Measurements from ENCODE around the gene COMTD1. TPM values are rescaled to one million over a fixed set of nuclear protein-coding genes. Genes with fewer than 3 reads are reported as not detected.
A peak's percentile ranks its signal among the peaks of the same experiment; 100 is the strongest.

Gene COMTD1
- total and polyA plus RNA-seq, 2 of the 8 experiments (the other 6 are each of a cell fraction or from before 2014, with no cell fraction given), result 31.9 to 42.4 TPM

GRCh38 chr10:75210282-75211006, 25.3 kb downstream of the COMTD1 start, which contains the start of gene VDAC2 (continued):
- TF ChIP-seq CTCF (IDR thresholded peaks at IDR 0.05; ENCODE audit: control extremely low read depth in 1 of 3, insufficient read depth in 1 of 3, low read depth in 1 of 3, low read length in 3 of 3), result no peak
- no peak for TF ChIP-seq KDM5A (IDR thresholded peaks at IDR 0.05; ENCODE audit: low read length)
- TF ChIP-seq SIX5 (IDR thresholded peaks at IDR 0.05; ENCODE audit: low read depth, low read length), result no peak
- TF ChIP-seq SP1 (IDR thresholded peaks at IDR 0.05; ENCODE audit: low read depth, low read length), result peak; percentile 45; the same call in 1 of the 2 replicates
- TF ChIP-seq EP300 (IDR thresholded peaks at IDR 0.05; ENCODE audit: borderline replicate concordance in 1 of 2, low read depth in 2 of 2, low read length in 2 of 2), result no peak
- TF ChIP-seq BACH1 (IDR thresholded peaks at IDR 0.05; ENCODE audit: low read length), result peak; percentile 78
- peak; percentile 78 for TF ChIP-seq PHF8 (conservative IDR thresholded peaks at IDR 0.05; ENCODE audit: low read depth, low read length)
- no peak for TF ChIP-seq CBX5 (IDR thresholded peaks at IDR 0.05; ENCODE audit: low read depth, low read length)
- no peak for TF ChIP-seq ZNF274 (IDR thresholded peaks at IDR 0.05; ENCODE audit: borderline replicate concordance, extremely low read depth, low read length)
- peak; percentile 39; the same call in 1 of the 2 replicates for TF ChIP-seq RBBP5 (IDR thresholded peaks at IDR 0.05; ENCODE audit: borderline replicate concordance, low read depth, low read length)
- no peak for TF ChIP-seq JUND (IDR thresholded peaks at IDR 0.05; ENCODE audit: low read length)
- TF ChIP-seq RXRA (IDR thresholded peaks at IDR 0.05; ENCODE audit: insufficient read depth, low read depth, low read length), result no peak
- TF ChIP-seq MAX (IDR thresholded peaks at IDR 0.05), result peak; percentile 83
- TF ChIP-seq FOSL1 (IDR thresholded peaks at IDR 0.05; ENCODE audit: insufficient read depth, low read depth, low read length), result no peak
- no peak for TF ChIP-seq ATF2 (IDR thresholded peaks at IDR 0.05; ENCODE audit: low read length)
- peak; percentile 59 for TF ChIP-seq KDM4A (IDR thresholded peaks at IDR 0.05; ENCODE audit: low read depth, low read length, severe bottlenecking)
- no peak for TF ChIP-seq RAD21 (IDR thresholded peaks at IDR 0.05 in 1 of 2, conservative IDR thresholded peaks at IDR 0.05 in 1 of 2; ENCODE audit: low read depth in 2 of 2, low read length in 2 of 2)
- TF ChIP-seq TAF7 (optimal IDR thresholded peaks at IDR 0.05; ENCODE audit: borderline replicate concordance, low read depth, low read length), result no peak
